HCEC 1CT (cell line): Measurements from ENCODE around the gene TSPAN17.

Source experiments
- DNase-seq: peaks from one replicate; pipeline ENCODE4 v3.0.0-alpha.2; 2017

Gene TSPAN17

DNA sequence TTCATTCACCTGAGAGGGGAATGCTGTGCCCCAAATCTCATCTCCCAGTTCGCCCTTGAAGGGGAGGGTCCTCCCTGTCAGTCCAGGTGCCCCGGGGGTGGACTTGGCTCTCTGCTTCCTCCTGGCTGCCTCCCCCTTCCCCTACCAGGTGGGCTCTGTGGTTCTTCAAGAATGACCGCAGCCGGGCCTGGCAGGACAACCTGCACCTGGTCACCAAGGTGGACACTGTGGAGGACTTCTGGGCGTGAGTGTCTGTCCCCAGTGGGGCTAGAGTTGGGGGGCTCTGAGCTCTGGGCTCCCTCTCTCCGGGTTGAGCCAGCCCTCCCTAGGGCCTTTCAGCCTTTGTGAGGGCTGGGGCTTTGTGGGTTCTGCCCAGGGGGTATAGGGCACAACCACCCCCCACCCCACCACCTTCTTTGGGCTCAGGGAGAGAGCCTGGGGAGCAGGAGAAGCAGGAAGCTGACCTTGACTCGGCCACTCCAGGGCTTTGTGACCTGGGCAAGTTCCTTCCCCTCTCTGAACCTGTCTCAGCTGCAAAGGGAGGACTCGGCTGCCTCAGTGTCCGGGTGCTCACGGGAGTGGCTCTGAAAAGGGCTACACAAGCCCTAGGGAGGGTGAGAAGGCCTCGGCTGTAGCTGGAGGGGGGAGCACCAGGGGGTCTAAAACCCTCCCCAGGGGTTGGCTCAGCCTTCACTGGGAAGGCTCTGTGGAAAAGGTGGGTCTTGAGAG lies 3.6 kb upstream of the TSPAN17 start:
- no peak for DNase-seq

DNA sequence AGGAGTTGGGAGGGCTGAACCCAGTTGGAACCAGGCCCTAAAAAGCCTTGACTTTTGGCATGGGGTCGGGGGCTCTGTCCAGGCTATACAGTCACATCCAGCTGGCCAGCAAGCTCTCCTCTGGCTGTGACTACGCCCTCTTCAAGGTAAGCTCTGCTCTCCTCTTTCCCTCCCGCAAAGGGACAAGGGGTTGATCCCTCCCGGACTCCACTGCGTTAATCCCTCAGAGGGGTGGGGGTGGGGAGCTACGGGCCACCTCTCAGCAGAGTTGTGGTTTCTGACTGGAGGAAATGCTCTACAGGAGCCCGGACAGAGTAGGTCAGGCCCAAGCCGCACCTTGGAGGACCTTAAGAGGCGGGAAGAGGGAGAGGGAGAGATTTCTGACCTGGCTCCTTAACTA lies 3.0 kb upstream of the TSPAN17 start:
- no peak for DNase-seq

DNA sequence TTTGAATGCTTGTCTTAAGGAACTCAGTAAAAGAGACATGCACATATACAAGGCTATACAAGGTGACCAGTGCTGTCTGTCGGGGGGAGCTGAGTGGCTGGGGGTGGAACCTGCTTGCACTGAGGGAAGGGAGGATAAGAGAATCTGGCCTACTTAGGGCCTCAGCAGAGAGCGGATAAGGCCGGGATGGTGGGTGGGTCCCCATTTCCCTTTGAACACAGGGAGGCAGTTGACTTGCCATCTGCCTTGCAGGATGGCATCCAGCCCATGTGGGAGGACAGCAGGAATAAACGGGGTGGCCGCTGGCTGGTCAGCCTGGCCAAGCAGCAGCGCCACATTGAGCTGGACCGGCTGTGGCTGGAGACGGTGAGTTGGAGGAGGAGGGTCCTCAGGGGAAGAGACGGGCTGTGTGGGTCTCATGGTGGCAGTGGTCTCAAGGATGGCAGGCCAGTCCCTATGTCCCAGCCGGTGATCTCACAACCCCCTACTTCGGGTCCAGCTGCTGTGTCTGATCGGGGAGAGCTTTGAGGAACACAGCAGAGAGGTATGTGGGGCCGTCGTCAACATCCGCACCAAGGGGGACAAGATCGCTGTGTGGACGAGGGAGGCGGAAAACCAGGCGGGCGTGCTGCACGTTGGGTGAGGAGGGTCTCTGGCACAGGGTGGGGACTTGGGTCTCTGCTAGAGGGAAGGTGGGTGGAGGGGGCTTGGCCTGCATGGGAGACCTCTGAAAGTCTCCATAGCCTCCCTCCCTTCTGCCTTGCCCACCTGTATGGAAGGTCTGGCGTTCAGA lies 2.2 kb upstream of the TSPAN17 start:
- no peak for DNase-seq

DNA sequence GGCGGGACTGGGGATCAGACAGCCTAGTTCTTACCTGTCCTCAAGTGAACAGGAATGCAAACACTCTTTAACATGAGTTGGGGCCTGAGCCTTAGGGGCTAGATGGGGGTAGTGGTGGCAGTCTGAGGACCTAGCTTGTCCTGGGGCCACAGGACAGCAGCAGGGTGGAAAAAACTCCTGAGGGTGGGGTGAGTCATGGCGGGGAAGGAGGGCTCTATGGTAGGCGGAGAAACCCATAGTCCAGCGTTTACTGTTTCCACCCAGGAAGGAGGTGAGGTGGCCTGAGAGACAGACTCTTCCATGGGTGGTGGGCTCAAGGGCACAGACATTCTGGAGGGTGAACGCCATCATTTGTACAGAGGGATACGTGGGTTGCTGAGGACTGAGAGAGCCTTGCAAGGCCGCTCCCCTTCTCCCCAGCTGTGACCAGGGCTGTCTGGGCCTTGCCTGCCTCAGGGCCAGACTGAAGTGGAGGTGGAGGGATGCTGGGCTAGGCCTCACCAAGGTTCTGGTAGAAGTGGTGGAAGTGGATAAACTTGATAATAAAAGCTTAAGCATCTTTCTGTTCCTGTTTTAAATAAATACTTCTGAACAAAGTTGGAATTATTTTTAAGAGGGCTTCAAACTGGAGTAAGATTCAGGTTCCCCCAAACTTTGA lies 1.1 kb upstream of the TSPAN17 start:
- no peak for DNase-seq

DNA sequence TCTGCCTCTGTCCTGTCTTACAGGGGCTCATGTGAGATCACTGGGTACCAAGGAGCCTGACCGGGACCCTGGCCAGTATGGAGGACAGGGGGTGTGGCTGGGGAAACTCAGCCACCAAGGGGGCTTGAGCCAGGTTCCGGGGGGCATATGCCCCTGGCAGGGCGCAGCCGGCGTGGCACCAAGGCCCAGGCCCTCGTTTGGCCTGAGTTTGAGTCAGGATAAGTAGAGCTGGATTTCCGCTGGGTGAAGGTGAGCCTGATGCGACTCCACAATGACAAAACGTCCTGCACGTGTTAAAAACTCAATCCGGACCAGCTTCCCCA lies 616 bp upstream of the TSPAN17 start:
- DNase-seq = no peak

DNA sequence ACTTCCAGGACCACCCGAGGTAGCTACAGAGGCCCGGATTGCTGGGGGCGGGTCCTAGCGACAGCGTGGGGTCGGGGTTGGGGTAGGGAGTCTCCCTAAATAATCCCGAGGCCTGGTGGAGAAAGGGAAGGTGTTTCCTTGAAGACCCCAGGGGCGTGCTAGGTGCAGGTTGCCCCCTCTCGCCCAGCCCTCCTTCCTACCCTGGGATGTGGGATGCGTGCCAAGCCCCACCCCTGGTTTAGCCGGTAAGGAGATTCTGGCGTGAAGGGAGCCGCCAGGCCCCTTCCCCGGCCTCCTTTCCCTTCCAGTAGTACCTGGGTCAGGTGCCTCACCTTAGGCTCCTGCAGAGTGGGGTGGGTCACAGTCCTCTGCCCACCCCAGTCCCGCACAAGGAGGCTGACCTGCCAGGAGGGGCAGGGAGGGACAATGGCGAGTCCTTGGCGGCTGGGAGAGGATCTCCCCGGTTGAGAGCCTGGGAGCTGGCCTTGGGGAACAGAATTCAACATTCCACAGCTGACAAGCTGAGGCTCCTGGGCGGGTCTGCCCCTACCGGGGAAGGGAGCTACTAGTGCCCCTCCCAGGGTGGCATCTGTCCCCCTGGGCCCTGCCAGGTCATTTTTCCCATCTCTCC lies 674 bp downstream of the TSPAN17 start:
- DNase-seq = no peak

DNA sequence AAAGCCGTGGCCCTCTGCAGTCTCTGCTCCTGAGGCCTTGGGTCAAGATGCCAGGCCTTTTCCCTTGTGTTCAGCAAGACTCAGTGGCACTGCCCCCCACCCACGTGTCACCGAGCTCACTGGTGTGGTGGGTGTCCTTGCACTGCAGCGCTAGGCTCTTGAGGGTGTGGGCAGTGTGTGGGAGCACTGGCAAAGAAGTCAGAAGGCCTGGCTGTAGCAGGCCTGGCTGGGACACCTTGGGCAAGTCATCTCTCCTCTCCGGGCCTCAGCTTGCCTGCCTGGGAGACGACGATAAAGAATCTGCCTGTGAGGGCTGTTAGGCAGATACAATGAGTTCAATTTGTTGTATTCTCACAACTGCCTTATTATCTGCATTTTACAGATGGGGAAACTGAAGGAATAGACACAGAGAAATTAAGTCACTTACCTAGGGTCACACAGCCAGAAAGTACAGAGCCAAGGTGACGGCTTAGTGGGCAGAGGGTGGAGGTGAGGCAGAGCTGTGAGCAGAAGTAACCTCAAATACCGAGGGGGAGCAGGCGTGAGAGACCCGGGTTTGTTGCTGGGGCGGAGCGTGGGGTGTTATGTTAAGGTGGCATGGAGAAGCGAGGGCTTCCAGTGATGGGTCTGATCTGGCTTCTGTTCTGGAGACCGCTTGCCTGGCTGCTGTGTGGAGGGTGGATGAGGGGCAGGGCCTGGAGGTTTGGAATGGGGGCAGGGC lies 1.4 kb downstream of the TSPAN17 start:
- DNase-seq = no peak

DNA sequence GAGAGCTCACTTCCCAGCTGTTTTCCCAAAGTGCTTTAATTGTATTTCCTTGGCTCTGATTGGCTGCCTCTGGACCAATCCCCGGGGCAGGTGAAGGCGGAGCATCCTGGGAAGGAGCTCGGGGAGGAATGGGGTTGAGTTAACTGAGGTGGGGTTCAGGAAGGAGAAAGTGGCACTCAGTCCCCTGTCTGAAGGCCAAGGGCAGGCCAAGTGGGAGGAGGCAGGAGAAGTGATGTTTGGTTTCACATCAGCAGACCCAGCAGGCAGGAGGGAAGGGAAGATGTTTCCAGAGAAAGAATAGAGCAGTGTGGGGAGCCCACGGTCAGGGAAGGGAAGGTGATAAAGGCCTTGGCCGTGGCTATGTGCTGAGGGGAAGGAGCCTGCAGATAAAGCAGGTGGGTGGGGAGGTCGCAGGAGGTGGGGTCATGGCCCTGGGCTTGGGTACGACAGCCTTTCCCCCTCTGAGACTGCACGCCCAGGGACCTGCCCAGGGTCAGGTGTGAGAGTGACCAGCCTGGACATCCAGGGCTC lies 3.1 kb downstream of the TSPAN17 start:
- DNase-seq = no peak

DNA sequence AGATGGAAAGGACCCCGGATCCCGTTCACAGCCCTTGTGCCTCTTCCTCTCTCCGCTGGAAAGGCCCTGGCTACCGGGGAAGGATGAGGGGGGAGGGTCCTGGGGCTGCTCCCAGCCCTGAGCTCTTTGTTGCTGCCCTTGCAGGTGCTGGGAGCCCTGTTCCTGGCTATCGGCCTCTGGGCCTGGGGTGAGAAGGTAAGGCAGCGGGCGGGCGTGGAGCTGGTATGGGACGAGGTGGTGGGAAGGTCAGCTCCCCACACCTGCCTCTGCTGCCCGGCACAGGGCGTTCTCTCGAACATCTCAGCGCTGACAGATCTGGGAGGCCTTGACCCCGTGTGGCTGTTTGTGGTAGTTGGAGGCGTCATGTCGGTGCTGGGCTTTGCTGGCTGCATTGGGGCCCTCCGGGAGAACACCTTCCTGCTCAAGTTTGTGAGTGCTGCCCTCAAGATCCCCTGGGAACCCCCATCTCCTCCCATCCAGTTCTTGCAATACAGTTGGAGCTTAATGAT lies 4.2 kb downstream of the TSPAN17 start:
- DNase-seq = no peak

DNA sequence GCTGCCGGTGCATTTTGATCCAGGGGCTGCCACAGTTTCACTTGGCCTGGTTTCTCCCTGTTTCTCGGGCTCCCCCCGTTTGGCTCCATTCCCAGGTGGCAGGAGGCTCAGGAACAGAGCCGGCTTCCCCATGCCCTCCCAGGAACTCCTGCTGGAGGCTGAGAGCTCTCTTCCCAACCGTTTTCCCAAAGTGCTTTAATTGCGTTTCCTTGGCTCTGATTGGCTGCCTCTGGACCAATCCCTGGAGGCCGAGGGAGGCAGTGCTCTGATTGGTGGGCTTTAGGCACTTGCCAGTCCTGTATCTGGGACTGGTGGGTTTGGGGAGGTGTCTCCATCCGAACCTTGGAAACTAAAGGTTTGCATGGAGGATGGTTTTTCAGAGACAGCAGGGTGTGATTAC lies 4.9 kb downstream of the TSPAN17 start:
- DNase-seq = no peak

DNA sequence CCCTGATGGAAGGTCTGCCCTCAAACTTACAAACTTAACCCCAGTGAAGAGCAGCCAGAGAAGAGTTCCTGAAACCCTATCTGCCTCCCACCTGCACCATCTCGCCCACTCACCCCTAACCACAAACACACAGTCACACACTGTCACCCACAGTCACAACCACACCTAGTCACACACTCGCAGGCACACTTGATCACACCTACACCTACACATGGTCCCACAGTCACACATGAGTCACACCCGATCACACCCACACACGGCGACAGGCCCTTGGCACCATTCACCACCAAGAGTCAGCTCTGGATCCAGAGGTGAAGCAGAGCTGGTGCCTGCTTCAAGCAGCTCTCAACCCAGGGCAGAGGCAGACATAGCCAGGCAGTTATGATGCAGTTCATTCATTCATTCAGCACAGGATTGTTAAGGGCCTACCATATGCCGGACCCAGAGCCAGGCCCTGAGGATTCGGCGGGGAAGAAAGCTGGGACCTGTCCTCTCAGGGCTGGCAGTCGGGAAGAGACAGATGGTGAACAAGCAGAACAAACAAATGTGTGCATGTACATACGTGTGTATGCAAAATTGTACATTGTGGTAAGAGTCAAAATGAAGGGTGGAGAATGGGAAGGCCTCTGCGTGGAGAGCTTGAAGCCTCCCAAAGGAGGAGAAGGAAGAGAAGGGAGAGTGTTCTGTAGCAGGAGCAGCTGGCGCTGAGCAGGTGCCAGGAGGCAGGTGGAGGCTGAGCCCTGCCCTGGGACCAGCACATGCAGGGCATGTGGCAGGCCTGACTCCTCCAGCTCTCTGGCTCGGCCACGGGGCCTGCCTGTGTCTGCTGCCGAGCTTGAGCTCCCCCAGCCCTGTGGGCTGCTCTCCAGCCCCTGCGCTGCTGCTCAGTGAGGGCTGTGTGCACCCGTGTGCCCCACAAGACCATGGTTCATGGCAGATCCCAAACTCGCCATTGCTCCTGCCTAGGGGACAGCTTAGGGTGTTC lies 6.4 kb downstream of the TSPAN17 start:
- no peak for DNase-seq

DNA sequence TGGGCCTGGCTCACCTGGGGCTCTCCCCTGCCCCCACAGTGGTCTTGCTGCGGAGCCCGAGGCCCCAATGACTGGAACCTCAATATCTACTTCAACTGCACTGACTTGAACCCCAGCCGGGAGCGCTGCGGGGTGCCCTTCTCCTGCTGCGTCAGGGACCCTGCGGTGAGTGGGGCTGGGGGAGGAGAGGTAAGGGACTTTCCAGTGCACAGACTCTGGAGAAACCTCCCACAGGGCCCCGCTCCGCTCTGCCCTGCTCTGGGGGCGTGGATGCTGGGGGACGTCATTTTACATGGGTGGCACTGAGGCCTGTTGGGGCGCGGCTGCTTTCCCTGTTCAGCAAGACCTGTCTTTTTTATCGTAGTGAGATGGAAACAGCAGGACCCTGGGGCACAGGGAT lies 7.6 kb downstream of the TSPAN17 start:
- no peak for DNase-seq

DNA sequence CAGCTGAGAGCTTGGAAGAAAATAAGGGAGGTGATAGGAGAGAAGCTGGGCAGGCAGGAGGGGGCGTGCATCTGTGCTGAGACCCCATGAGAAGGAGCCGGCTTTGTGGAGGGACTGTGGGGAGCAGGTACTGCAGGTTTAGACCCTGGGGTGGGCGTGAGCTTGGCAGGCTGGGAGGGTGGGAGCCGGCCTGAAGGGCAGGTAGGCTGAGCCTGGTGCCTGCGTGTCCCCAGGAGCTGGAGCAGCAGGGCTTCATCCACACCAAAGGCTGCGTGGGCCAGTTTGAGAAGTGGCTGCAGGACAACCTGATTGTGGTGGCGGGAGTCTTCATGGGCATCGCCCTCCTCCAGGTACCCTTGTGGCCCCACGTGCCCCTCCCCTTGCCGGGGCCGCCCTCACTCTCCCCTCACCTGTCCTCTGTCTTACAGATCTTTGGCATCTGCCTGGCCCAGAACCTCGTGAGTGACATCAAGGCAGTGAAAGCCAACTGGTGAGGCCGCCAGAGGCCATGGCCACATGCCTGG lies 9.2 kb downstream of the TSPAN17 start:
- no peak for DNase-seq

DNA sequence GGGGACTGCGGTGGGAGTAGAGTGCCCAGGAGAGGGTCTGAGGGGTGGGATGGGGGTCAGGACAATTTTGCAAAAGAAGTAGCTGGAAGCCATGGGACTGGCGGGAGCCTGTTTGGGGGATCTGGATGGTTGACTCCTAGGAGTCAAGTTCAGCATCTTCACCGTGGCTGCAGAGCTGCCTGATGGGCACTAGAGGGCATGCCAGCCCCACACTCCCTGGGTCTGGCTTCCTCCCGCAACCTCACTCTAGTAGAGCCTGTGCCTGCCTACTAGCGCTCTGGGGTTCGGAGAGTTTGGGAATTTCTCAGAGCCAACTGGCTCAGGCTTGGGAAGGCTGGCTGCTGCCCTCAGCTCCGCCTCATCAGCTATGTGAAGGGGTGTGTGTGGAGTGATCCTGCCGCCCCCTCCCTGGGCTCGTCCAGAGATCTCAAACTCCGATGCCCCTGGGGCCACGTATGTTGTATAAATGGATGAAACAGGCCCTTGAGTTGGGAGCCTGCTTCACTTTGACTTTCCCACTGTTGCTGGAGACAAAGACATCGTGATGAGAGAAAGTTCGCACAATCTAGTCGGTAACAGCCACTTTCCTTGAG lies 10.8 kb downstream of the TSPAN17 start:
- DNase-seq = peak; percentile 73

DNA sequence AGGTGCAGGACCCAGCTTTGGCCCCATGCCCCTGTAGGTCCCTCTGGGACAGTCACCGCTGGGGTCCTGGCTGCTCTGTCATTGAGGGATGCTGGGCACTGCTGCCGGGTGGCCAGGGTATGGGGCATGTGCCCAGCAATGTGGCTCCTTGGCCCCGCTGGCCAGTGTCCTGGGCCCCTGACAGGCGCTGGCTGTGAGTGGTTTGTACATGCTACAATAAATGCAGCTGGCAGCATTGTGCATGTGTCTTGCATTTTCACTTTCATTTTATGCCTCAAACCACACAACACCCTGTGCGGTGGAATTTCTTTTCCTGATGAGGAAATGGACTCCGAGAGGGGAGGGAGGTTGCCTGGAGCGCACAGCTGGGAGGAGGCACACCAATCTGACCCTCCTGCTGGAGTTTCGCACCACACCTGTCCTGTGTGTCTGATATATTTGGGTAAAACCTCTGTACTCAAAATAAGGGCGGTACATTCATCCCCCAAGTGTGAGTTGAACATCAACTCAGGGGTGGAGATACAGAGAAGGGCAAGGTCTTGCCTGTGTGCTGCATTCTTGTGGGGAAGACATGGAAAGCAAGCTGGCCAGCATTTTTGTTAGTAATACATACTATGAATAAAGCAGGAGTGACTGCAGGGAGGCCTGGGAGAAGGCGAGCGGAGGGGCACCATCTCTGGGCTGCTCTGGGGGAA lies 11.7 kb downstream of the TSPAN17 start:
- DNase-seq = no peak

DNA sequence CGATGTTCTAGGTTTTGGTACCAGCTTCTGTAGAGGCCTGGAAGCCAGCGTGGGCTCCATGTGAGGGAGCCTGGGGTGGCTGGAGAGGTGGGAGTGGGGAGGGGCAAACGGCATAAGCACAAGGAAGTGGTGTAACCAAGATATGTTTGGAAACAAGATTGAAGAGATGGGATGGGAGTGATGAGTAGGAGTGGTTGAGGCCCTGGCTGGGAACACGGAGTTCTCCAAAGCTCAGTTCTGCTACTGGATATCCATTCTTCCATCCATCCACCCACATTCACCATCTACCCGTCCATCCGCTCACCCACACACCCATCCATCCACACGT lies 12.2 kb downstream of the TSPAN17 start:
- DNase-seq = no peak

DNA sequence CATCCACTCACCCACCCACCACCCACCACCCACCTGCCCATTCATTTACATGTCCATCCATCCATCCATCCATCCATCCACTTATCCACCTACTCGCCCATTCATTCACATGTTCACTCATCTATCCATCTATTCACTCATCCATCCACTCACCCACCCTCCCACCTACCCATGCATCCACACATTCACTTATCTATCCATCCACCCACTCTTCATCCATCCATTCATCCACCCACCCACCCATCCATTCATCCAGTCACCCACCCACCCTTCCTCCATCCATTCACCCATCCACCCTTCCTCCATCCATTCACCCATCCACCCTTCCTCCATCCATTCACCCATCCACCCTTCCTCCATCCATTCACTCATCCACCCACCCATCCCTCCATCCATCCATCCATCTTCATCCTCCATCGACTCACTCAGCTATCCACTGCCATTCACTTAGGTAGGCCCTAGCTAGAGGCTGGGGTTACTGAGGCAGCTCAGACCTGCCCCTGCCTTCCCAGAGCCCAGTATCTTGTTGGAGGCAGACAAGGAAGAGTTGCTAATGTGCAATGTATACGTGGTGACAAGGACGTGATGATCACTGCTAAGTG lies 12.7 kb downstream of the TSPAN17 start:
- DNase-seq = no peak

DNA sequence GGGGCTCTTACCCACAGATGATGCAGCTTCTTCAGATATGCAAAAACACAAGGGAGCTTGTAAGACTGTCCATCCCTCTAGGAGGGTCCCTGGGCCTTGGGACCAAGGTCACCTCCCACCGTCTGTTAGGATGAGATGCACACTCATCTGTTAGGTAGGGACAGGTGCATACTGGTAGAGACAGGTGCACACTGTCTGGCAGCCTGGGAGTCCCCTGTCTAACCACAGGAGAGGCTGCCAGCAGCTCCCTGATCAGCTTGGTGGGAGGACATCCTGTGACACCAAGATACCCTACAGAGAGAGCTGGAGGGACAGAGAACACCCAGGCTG lies 13.2 kb downstream of the TSPAN17 start:
- no peak for DNase-seq

DNA sequence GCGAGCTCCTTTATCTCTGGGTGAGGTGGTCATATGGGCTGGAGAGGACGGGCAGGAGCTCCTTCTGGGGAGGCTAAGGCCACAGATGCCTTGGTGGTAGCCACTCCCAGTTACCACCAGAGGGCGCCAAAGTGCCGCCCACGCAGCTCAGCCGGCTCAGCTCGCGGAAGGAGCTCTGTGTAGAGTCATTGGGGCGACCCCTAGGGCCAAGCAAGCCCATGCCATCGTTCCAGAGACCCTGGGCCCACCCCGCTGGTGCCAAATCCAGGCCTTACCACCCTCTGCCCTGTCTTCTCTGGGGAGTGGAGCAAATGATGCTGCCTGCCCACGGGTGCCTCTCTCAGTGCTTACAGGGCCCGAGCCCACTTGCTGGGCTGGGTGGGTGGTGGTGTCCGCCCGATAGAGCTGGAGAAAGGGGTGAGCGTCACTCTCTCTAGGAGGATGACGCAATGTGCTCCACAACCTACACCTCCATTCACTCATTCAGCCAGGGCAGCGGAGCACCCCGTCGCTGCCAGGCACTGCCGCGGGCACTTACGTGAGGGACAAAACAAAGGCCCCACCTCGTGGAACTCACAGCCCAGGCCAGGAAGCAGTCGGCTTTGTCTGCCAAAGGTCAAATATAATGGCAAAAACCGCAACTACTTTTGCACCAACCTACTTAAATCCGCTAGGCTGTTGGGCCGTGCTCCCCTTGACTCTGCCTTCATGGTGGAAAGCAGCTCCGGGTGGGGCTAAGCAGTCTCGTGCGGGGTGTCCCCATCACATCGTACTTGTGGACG lies 13.8 kb downstream of the TSPAN17 start:
- DNase-seq = peak; percentile 57
